Measurements from ENCODE around the gene PNPLA3. TPM values are rescaled to one million over a fixed set of nuclear protein-coding genes. Genes with fewer than 3 reads are reported as not detected.

The PNPLA3 gene, protein sequence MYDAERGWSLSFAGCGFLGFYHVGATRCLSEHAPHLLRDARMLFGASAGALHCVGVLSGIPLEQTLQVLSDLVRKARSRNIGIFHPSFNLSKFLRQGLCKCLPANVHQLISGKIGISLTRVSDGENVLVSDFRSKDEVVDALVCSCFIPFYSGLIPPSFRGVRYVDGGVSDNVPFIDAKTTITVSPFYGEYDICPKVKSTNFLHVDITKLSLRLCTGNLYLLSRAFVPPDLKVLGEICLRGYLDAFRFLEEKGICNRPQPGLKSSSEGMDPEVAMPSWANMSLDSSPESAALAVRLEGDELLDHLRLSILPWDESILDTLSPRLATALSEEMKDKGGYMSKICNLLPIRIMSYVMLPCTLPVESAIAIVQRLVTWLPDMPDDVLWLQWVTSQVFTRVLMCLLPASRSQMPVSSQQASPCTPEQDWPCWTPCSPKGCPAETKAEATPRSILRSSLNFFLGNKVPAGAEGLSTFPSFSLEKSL
- total RNA-seq, result 28.3 and 31.2 TPM in 2 replicates
- long read RNA-seq, transcript PNPLA3-201 (9 exons, 2,805 nt), result major isoform, 10 of 16 reads
- long read RNA-seq, partial matches to known transcripts, result 0 of 16 reads
- long read RNA-seq, other reads (novel, unspliced or antisense), result 6 of 16 reads

DNA sequence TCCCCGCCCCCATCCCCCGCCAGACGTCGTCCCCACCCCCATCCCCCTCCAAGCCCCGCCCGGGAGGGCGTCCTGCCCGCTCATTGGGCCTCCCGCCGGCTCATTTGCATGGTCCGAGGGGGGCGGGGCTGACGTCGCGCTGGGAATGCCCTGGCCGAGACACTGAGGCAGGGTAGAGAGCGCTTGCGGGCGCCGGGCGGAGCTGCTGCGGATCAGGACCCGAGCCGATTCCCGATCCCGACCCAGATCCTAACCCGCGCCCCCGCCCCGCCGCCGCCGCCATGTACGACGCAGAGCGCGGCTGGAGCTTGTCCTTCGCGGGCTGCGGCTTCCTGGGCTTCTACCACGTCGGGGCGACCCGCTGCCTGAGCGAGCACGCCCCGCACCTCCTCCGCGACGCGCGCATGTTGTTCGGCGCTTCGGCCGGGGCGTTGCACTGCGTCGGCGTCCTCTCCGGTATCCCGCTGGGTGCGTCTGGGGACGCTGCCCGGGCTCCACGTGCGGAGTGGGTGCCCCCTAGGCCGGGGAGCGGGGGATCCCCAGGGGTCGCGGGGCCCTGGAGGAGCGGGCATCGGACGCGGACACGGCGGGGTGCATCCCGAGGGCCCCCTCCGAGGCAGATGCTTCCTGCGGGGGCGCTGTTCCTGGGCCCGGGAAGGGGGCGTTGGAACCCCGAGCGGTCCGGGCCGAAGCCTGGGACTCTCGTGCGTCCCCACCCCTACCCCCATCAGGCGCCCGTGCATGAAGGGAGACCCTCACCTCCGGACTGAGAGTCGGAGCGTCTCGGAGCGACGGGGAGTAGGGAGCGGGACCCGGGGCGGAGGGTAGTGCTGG lies at the start of gene PNPLA3:
Gene PNPLA3, plus strand, starts transcription at position 175 of the 834 bp plus-strand sequence. Its CDS starts 107 bp downstream, at position 282.
- peaks cover 40% of the 10 kb centered on the region for H3K4me1 Mint-ChIP-seq
- peaks cover 9% of the 10 kb centered on the region for H3K36me3 Mint-ChIP-seq (ENCODE audit: low read depth)
- H3K27ac Mint-ChIP-seq (ENCODE audit: unreplicated experiment), result peak within 1 kb of the TSS; percentile 94
- peak within 1 kb of the TSS; percentile 92 for H3K4me3 Mint-ChIP-seq
- peak; percentile 89 for DNase-seq (ENCODE audit: low read depth, low spot score)
- H3K9me3 Mint-ChIP-seq, result no peaks in the 10 kb centered on the region
- H3K27me3 Mint-ChIP-seq (ENCODE audit: low read depth), result no peaks in the 10 kb centered on the region
- TF ChIP-seq, protein P1, sequence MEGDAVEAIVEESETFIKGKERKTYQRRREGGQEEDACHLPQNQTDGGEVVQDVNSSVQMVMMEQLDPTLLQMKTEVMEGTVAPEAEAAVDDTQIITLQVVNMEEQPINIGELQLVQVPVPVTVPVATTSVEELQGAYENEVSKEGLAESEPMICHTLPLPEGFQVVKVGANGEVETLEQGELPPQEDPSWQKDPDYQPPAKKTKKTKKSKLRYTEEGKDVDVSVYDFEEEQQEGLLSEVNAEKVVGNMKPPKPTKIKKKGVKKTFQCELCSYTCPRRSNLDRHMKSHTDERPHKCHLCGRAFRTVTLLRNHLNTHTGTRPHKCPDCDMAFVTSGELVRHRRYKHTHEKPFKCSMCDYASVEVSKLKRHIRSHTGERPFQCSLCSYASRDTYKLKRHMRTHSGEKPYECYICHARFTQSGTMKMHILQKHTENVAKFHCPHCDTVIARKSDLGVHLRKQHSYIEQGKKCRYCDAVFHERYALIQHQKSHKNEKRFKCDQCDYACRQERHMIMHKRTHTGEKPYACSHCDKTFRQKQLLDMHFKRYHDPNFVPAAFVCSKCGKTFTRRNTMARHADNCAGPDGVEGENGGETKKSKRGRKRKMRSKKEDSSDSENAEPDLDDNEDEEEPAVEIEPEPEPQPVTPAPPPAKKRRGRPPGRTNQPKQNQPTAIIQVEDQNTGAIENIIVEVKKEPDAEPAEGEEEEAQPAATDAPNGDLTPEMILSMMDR (conservative IDR thresholded peaks at IDR 0.05), result peak; percentile 44

DNA sequence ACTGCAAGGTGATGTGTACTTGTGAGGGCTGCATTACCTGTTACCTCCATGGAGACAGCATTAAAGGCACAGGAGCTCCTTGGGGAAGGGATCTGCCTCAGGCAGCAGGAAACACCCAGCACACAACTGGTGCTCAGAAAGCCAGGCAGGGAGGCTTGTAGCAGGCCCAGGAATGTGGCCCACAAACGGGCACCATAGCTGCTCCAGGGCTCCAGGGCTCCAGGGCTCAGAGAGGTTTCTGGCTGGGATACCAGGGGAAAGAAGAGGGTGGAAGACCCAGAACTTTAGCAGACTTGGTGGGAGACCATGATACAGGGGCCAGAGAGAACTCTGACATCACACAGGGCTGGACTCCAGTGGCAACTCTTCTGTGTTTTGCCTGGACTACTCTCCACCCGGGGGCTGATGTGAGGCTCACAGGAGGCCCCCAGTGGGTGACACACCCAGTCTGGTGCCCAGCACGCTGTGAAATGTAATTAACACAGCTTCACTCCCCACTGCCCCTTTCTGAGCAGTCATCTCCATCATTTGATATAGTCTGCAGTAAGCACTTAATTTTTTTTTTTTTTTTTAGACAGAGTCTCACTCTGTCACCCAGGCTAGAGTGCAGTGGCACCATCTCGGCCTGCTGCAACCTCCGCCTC lies 46.6 kb upstream of the PNPLA3 start:
- peaks cover 6% of the 10 kb centered on the region for H3K4me1 Mint-ChIP-seq
- H3K27ac Mint-ChIP-seq (ENCODE audit: unreplicated experiment), result no peak overlapping the region
- H3K4me3 Mint-ChIP-seq, result no peak overlapping the region
- no peaks in the 10 kb centered on the region for H3K9me3 Mint-ChIP-seq
- DNase-seq (ENCODE audit: low read depth, low spot score), result no peak
- TF ChIP-seq, protein P1 (conservative IDR thresholded peaks at IDR 0.05), result no peak
- no peaks in the 10 kb centered on the region for H3K36me3 Mint-ChIP-seq (ENCODE audit: low read depth)
- peaks cover 52% of the 10 kb centered on the region for H3K27me3 Mint-ChIP-seq (ENCODE audit: low read depth)

DNA sequence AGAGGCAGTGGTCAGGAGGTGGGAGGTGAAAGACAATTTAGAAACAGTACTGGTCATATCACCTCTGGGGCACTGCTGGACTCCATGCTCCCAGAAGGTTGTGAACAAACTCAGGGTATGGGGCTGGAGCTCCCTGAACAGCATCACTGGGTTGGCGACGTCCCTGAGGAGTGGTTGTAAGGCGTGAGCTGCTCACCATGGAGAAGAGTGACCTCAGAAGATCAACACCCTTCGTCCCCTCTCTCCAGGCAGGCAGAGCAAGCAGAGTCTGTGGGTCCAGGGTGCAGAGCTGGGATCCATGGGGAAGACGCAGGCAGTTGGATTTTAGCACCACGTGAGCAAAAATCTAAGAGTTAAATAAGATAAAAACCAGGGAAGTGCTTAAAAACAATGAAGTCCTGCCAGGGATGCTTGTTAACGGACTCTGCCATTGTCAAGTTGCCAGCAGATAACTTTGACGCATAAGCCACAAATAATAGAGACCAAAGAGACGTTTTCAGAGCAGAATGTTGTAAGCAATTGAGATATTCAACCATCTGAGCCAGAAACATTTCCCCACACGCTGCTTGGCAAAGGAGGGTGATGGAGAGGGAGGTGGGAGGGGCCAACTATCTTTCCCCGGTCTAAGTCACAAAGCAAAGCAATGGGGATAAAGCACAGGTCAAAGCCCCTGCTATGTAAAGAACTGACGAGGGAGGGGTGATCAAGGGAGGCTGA lies 45.4 kb upstream of the PNPLA3 start:
- Mint-ChIP-seq H3K27me3 (ENCODE audit: low read depth) (peaks cover 43% of the 10 kb centered on the region), H3K9me3 (no peaks in the 10 kb centered on the region), H3K27ac (ENCODE audit: unreplicated experiment) (no peak overlapping the region), H3K4me1 (peaks cover 6% of the 10 kb centered on the region), H3K4me3 (no peak overlapping the region), H3K36me3 (ENCODE audit: low read depth) (no peaks in the 10 kb centered on the region)
- DNase-seq (ENCODE audit: low read depth, low spot score), result no peak
- TF ChIP-seq, protein P1 (conservative IDR thresholded peaks at IDR 0.05), result no peak

DNA sequence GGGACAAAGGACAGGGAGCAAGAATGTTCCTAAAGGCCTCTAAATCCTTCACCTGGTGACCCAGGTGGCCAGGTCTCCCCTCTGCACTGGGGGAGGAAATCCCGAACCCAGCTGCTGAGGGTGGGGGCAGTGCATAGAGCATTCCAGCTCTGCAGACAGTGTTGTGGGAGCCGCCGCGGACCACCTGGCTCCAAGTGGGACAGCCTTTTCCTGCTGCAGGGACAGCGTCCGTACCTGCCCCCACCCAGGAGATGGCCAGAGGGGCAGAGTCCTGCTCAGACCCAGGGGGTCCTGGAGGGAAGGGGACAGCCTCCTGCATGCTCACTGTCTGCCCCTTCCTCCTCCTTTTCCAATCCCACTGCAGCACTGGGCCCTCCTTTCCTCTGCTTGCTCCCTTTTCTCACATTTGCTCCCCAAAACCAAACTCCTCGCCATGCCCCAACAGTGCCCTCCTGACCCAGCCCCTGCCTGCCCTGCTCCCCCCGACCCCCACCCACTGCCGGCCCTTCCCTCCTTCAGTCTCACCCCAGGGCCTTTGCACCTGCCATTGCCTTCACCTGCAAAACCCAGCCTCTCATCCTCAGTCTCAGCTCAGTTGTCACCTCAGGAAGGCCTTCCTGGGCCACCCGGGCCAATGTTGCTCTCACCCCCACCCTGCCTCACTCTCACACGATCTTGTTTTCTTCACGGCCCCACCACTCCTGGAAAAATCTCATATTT lies 44.6 kb upstream of the PNPLA3 start:
- no peak overlapping the region for H3K4me3 Mint-ChIP-seq
- TF ChIP-seq, protein P1 (conservative IDR thresholded peaks at IDR 0.05), result no peak
- H3K27ac Mint-ChIP-seq (ENCODE audit: unreplicated experiment), result no peak overlapping the region
- H3K27me3 Mint-ChIP-seq (ENCODE audit: low read depth), result peaks cover 37% of the 10 kb centered on the region
- H3K9me3 Mint-ChIP-seq, result no peaks in the 10 kb centered on the region
- H3K4me1 Mint-ChIP-seq, result peaks cover 6% of the 10 kb centered on the region
- no peaks in the 10 kb centered on the region for H3K36me3 Mint-ChIP-seq (ENCODE audit: low read depth)
- DNase-seq (ENCODE audit: low read depth, low spot score), result no peak

All from neural crest cell (in vitro differentiated cells).